CD14-positive monocyte (primary cell): Measurements from ENCODE around the gene BCR. TPM values are rescaled to one million over a fixed set of nuclear protein-coding genes. Genes with fewer than 3 reads are reported as not detected.

ENCODE experiments used
- DNase-seq, 3 donors: peaks; one replicate each; pipeline ENCODE4 v3.0.0-alpha.2; 2011 to 2022
- H2AFZ ChIP-seq: 2 replicates; pipeline ENCODE4 v1.6.0; 2012; ENCODE audit warnings: mild to moderate bottlenecking, low read depth, low read length, inconsistent platforms; ENCODE audit not compliant: insufficient read depth, poor library complexity, severe bottlenecking
- H3K27ac ChIP-seq, 2 donors: 1 replicate in 1 of 2; 2 replicates in 1 of 2; pipeline ENCODE4 v1.5.1; 2012 to 2013; ENCODE audit warnings: low read length in 2 of 2, control low read depth in 1 of 2, inconsistent platforms in 1 of 2, low read depth in 1 of 2, mild to moderate bottlenecking in 1 of 2
- H3K27me3 ChIP-seq, 2 donors: one replicate each; pipeline versions ENCODE4 v1.6.0 to v1.6.1; 2011 to 2013; ENCODE audit warnings: low read length in 2 of 2; ENCODE audit not compliant: control insufficient read depth in 2 of 2, insufficient read depth in 2 of 2
- H3K36me3 ChIP-seq, 2 donors: replicated peaks in 1 of 2; 1 replicate in 1 of 2; 2 replicates in 1 of 2; pipeline versions ENCODE4 v1.5.1 to v1.6.1; 2012 to 2013; ENCODE audit warnings: low read length in 2 of 2, control low read depth in 1 of 2, inconsistent platforms in 1 of 2, mild to moderate bottlenecking in 1 of 2; ENCODE audit not compliant: insufficient read depth in 2 of 2, control insufficient read depth in 1 of 2
- H3K4me1 ChIP-seq, 2 donors: 1 replicate in 1 of 2; 2 replicates in 1 of 2; pipeline versions ENCODE4 v1.5.1 to v1.6.1; 2012 to 2013; ENCODE audit warnings: low read length in 2 of 2, control low read depth in 1 of 2, inconsistent platforms in 1 of 2, mild to moderate bottlenecking in 1 of 2, moderate library complexity in 1 of 2; ENCODE audit not compliant: insufficient read depth in 2 of 2, control insufficient read depth in 1 of 2
- H3K4me2 ChIP-seq: replicated peaks from 2 replicates; pipeline ENCODE3; 2012; ENCODE audit warnings: low read length, moderate library complexity, mild to moderate bottlenecking; ENCODE audit not compliant: poor library complexity, severe bottlenecking; ENCODE audit errors: extremely low read depth
- H3K4me3 ChIP-seq, 3 experiments: fragments of 200-600 bp in 1 of 3; sonication (generic) in 1 of 3; replicated peaks in 1 of 3; 1 replicate in 2 of 3; 2 replicates in 1 of 3; pipeline ENCODE4 v1.5.1; 2011 to 2013; ENCODE audit warnings: low read length in 3 of 3, mild to moderate bottlenecking in 3 of 3, control low read depth in 2 of 3, low read depth in 2 of 3, inconsistent platforms in 1 of 3, moderate library complexity in 1 of 3
- H3K79me2 ChIP-seq: 2 replicates; pipeline ENCODE4 v1.6.0; 2012; ENCODE audit warnings: mild to moderate bottlenecking, control low read depth, inconsistent platforms, low read length, moderate library complexity; ENCODE audit not compliant: insufficient read depth
- H3K9ac ChIP-seq: 2 replicates; pipeline ENCODE4 v1.6.0; 2017; ENCODE audit warnings: low read length, mild to moderate bottlenecking; ENCODE audit not compliant: insufficient read depth, poor library complexity, severe bottlenecking
- H3K9me3 ChIP-seq, 2 donors: replicated peaks in 1 of 2; 1 replicate in 1 of 2; 2 replicates in 1 of 2; pipeline versions ENCODE4 v1.5.1 to v1.6.1; 2012 to 2013; ENCODE audit warnings: low read length in 2 of 2, control low read depth in 1 of 2; ENCODE audit not compliant: control insufficient read depth in 1 of 2, insufficient read depth in 1 of 2
- H4K20me1 ChIP-seq: 2 replicates; pipeline ENCODE4 v1.6.0; 2012; ENCODE audit warnings: mild to moderate bottlenecking, low read length, control low read depth, moderate library complexity; ENCODE audit not compliant: insufficient read depth
- H3K27ac Mint-ChIP-seq, 7 donors: one replicate each; pipeline ENCODE4 v1.8.0; 2020; ENCODE audit warnings: mild to moderate bottlenecking in 7 of 7, mixed read lengths in 7 of 7, moderate library complexity in 6 of 7, inconsistent platforms in 2 of 7
- H3K27me3 Mint-ChIP-seq, 3 donors: one replicate each; pipeline ENCODE4 v1.8.0; 2021 to 2022; ENCODE audit warnings: low read depth in 3 of 3, mild to moderate bottlenecking in 3 of 3, mixed read lengths in 3 of 3, moderate library complexity in 3 of 3, inconsistent platforms in 1 of 3
- H3K36me3 Mint-ChIP-seq, 2 donors: one replicate each; pipeline ENCODE4 v1.8.0; 2020; ENCODE audit warnings: mixed read lengths in 2 of 2, inconsistent platforms in 1 of 2, mild to moderate bottlenecking in 1 of 2
- H3K4me1 Mint-ChIP-seq: one replicate; pipeline ENCODE4 v1.8.0; 2020; ENCODE audit warnings: mild to moderate bottlenecking, mixed read lengths
- H3K4me3 Mint-ChIP-seq, 2 donors: one replicate each; pipeline ENCODE4 v1.8.0; 2020; ENCODE audit warnings: mild to moderate bottlenecking in 2 of 2, mixed read lengths in 2 of 2, moderate library complexity in 1 of 2
- H3K9me3 Mint-ChIP-seq, 7 donors: one replicate each; pipeline ENCODE4 v1.8.0; 2020 to 2022; ENCODE audit warnings: mixed read lengths in 7 of 7, mild to moderate bottlenecking in 6 of 7, moderate library complexity in 6 of 7, inconsistent platforms in 2 of 7
- CTCF ChIP-seq: fragments of 200-600 bp; IDR thresholded peaks from one replicate; pipeline ENCODE4 v1.8.0; 2022; ENCODE audit warnings: antibody characterized with exemption, mild to moderate bottlenecking
- WGBS: methylation state at CpG from one replicate; pipeline ENCODE4 v1.1.5; 2013; ENCODE audit warnings: missing lambda C conversion rate; ENCODE audit not compliant: insufficient coverage; 5-methylcytosine and 5-hydroxymethylcytosine counted together
- intact Hi-C, 2 donors: fragments of 100-400 bp; cut with micrococcal nuclease; formaldehyde crosslinking; loops; one replicate each; pipeline versions ENCODE4 v1.15.0 to v1.15.1; 2023
- polyA plus RNA-seq, 3 donors: library from polyadenylated mRNA; depleted of rRNA in 1 of 3; unstranded in 2 of 3; stranded (reverse) in 1 of 3; fragments of 300-500 nt in 2 of 3; fragments of >200 nt in 1 of 3; fragmentation: Illumina TruSeq in 2 of 3; gene quantifications; 1 replicate in 2 of 3; 2 replicates in 1 of 3; pipeline ENCODE4 v1.2.3, GENCODE V29; 2012 to 2021

BCR gene
- polyA plus RNA-seq, 3 donors, result 0.97 to 20.9 (median 0.97) TPM

- H3K4me2 ChIP-seq, result peak overlapping the region; percentile 87
- Mint-ChIP-seq H3K27ac (no peak overlapping the region), H3K36me3 (peaks cover 20 to 22% of the 10 kb centered on the region in 2 donors), H3K4me3 (peak overlapping the region in 1 of 2 donors; percentile 99), H3K9me3 (peaks cover 0 to 3% (median 0%) of the 10 kb centered on the region in 7 donors), H3K4me1 (peaks cover 60% of the 10 kb centered on the region), H3K27me3 (peaks cover 0 to 15% (median 5%) of the 10 kb centered on the region in 3 donors)
- H3K4me1 ChIP-seq, result peaks cover 59 to 64% of the 10 kb centered on the region in 2 donors
- no peak for TF ChIP-seq CTCF
- H3K36me3 ChIP-seq, result peaks cover 7 to 9% of the 10 kb centered on the region in 2 donors
- no peak overlapping the region for H3K27ac ChIP-seq
- peaks cover 83% of the 10 kb centered on the region for H3K79me2 ChIP-seq
- DNase-seq, result no peak
- peaks cover 48% of the 10 kb centered on the region for H4K20me1 ChIP-seq
- H3K4me3 ChIP-seq, result peak overlapping the region in 1 of 3 experiments; percentile 78
- no peak overlapping the region for H2AFZ ChIP-seq
- 40% methylated on average over 1 of the region's 3 CpGs for WGBS
- intact Hi-C loops, result loop anchor here in 1 of 2 donors (5.0 kb wide), 1 partner anchor 33 kb away; no protein-coding TSS in a partner anchor
- no peaks in the 10 kb centered on the region for H3K9me3 ChIP-seq
- peak overlapping the region; percentile 53 for H3K9ac ChIP-seq
- H3K27me3 ChIP-seq, result peaks cover 0 to 5% of the 10 kb centered on the region in 2 donors
Observed at GRCh38 chr22:23184100-23184763, 3.9 kb downstream of the BCR start.

GRCh38 chr22:23184764-23185113, 4.4 kb downstream of the BCR start:
- intact Hi-C loops, result loop anchor here in 1 of 2 donors (5.0 kb wide), 1 partner anchor 33 kb away; no protein-coding TSS in a partner anchor
- Histone ChIP-seq H3K36me3 (peaks cover 7 to 9% of the 10 kb centered on the region in 2 donors), H3K27ac (peak overlapping the region in 1 of 2 donors; percentile 4), H3K9me3 (no peaks in the 10 kb centered on the region), H3K4me1 (peaks cover 56 to 59% of the 10 kb centered on the region in 2 donors), H3K79me2 (peaks cover 88% of the 10 kb centered on the region), H3K4me3 (peak overlapping the region in 1 of 3 experiments; percentile 62), H4K20me1 (peaks cover 48% of the 10 kb centered on the region), H3K9ac (no peak overlapping the region), H2AFZ (no peak overlapping the region), H3K27me3 (peaks cover 0 to 5% of the 10 kb centered on the region in 2 donors), H3K4me2 (peak overlapping the region; percentile 87)
- no peak for TF ChIP-seq CTCF
- Mint-ChIP-seq H3K27me3 (peaks cover 0 to 11% (median 5%) of the 10 kb centered on the region in 3 donors), H3K9me3 (peaks cover 0 to 3% (median 0%) of the 10 kb centered on the region in 7 donors), H3K4me3 (no peak overlapping the region), H3K4me1 (peaks cover 55% of the 10 kb centered on the region), H3K27ac (peak overlapping the region in 1 of 7 donors; percentile 36), H3K36me3 (peaks cover 22 to 27% of the 10 kb centered on the region in 2 donors)
- no peak for DNase-seq
- WGBS, result 17% methylated on average over 5 of the region's 5 CpGs
